Measurements from ENCODE around the gene PITPNM2.
A peak's percentile ranks its signal among the peaks of the same experiment; 100 is the strongest.

PITPNM2 gene

GRCh38 chr12:123126294-123127181, 24.4 kb downstream of the PITPNM2 start:
- H3K9me2 ChIP-seq (ENCODE audit: low read depth, low read length), result no peaks in the 10 kb centered on the region
- H4K20me1 ChIP-seq (ENCODE audit: insufficient read depth, low read length), result no peaks in the 10 kb centered on the region
- H3K27ac ChIP-seq (ENCODE audit: low read depth, low read length, poor library complexity, severe bottlenecking), result peak overlapping the region; percentile 100
- TF ChIP-seq, protein P1, sequence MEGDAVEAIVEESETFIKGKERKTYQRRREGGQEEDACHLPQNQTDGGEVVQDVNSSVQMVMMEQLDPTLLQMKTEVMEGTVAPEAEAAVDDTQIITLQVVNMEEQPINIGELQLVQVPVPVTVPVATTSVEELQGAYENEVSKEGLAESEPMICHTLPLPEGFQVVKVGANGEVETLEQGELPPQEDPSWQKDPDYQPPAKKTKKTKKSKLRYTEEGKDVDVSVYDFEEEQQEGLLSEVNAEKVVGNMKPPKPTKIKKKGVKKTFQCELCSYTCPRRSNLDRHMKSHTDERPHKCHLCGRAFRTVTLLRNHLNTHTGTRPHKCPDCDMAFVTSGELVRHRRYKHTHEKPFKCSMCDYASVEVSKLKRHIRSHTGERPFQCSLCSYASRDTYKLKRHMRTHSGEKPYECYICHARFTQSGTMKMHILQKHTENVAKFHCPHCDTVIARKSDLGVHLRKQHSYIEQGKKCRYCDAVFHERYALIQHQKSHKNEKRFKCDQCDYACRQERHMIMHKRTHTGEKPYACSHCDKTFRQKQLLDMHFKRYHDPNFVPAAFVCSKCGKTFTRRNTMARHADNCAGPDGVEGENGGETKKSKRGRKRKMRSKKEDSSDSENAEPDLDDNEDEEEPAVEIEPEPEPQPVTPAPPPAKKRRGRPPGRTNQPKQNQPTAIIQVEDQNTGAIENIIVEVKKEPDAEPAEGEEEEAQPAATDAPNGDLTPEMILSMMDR (IDR thresholded peaks at IDR 0.05; ENCODE audit: low read length), result peak; percentile 44
- TF ChIP-seq EZH2 (IDR thresholded peaks at IDR 0.05; ENCODE audit: borderline replicate concordance, low read length), result no peak
- H3K4me1 ChIP-seq (ENCODE audit: insufficient read depth, low read length, severe bottlenecking), result peaks cover 96% of the 10 kb centered on the region
- no peaks in the 10 kb centered on the region for H3K27me3 ChIP-seq (ENCODE audit: insufficient read depth, low read length)
- H3K9me3 ChIP-seq (ENCODE audit: low read length), result no peaks in the 10 kb centered on the region
- peak overlapping the region; percentile 28 for H3K4me3 ChIP-seq (ENCODE audit: low read depth, low read length, poor library complexity, severe bottlenecking)
- H2AFZ ChIP-seq (ENCODE audit: low read length), result no peak overlapping the region
- H3K79me2 ChIP-seq (ENCODE audit: insufficient read depth, low read length), result peaks cover 45% of the 10 kb centered on the region
- peaks cover 23% of the 10 kb centered on the region for H3K36me3 ChIP-seq (ENCODE audit: insufficient read depth, low read length)
- peak overlapping the region; percentile 59 for H3K4me2 ChIP-seq (ENCODE audit: low read length)
- H3K9ac ChIP-seq (ENCODE audit: low read length), result peak overlapping the region; percentile 65
- H3F3A ChIP-seq (ENCODE audit: insufficient read depth, low read length), result 0 out of 2 replicates have a peak, but pooled peaks cover 7% of the 10 kb centered on the region

GRCh38 chr12:123122626-123123025, 28.3 kb downstream of the PITPNM2 start:
- Histone ChIP-seq H3K9me3 (ENCODE audit: low read length) (no peaks in the 10 kb centered on the region), H3K4me2 (ENCODE audit: low read length) (peak overlapping the region; percentile 27; the same call in 1 of the 2 replicates), H3K27ac (ENCODE audit: low read depth, low read length, poor library complexity, severe bottlenecking) (peak overlapping the region; percentile 100), H3K27me3 (ENCODE audit: insufficient read depth, low read length) (no peaks in the 10 kb centered on the region), H3K36me3 (ENCODE audit: insufficient read depth, low read length) (peaks cover 11% of the 10 kb centered on the region; the same call in 1 of the 2 replicates), H3K9me2 (ENCODE audit: low read depth, low read length) (no peaks in the 10 kb centered on the region), H3K9ac (ENCODE audit: low read length) (peak overlapping the region; percentile 63), H3K4me1 (ENCODE audit: insufficient read depth, low read length, severe bottlenecking) (peaks cover 98% of the 10 kb centered on the region), H4K20me1 (ENCODE audit: insufficient read depth, low read length) (no peaks in the 10 kb centered on the region), H3K4me3 (ENCODE audit: low read depth, low read length, poor library complexity, severe bottlenecking) (no peak overlapping the region), H3F3A (ENCODE audit: insufficient read depth, low read length) (peaks cover 14% of the 10 kb centered on the region), H3K79me2 (ENCODE audit: insufficient read depth, low read length) (peaks cover 49% of the 10 kb centered on the region), H2AFZ (ENCODE audit: low read length) (no peak overlapping the region)
- TF ChIP-seq EZH2 (IDR thresholded peaks at IDR 0.05; ENCODE audit: borderline replicate concordance, low read length), result no peak
- TF ChIP-seq, protein P1 (IDR thresholded peaks at IDR 0.05; ENCODE audit: low read length), result no peak

DNA sequence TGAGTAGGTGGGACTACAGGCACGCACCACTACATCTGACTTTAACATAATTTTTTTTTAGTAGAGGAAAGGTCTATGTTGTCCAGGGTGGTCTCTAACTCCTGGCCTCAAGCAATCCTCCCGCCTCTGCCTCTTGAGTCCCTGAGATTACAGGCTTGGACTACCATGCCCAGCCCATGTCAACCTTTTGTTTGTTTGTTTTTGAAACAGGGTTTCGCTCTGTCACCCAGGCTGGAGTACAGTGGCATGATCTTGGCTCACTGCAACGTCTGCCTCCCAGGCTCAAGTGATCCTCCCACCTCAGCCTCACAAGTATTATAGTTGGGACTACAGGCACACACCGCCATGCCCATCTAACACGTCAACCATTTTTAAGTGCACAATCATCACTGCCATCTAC, 29.2 kb downstream of the PITPNM2 start:
- H4K20me1 ChIP-seq (ENCODE audit: insufficient read depth, low read length), result no peaks in the 10 kb centered on the region
- H2AFZ ChIP-seq (ENCODE audit: low read length), result no peak overlapping the region
- no peaks in the 10 kb centered on the region for H3K27me3 ChIP-seq (ENCODE audit: insufficient read depth, low read length)
- peaks cover 18% of the 10 kb centered on the region; the same call in 1 of the 2 replicates for H3K36me3 ChIP-seq (ENCODE audit: insufficient read depth, low read length)
- peak overlapping the region; percentile 100 for H3K27ac ChIP-seq (ENCODE audit: low read depth, low read length, poor library complexity, severe bottlenecking)
- peaks cover 55% of the 10 kb centered on the region for H3K79me2 ChIP-seq (ENCODE audit: insufficient read depth, low read length)
- H3F3A ChIP-seq (ENCODE audit: insufficient read depth, low read length), result peaks cover 14% of the 10 kb centered on the region
- peak overlapping the region; percentile 27 for H3K4me2 ChIP-seq (ENCODE audit: low read length)
- H3K4me1 ChIP-seq (ENCODE audit: insufficient read depth, low read length, severe bottlenecking), result peaks cover 98% of the 10 kb centered on the region
- no peaks in the 10 kb centered on the region for H3K9me3 ChIP-seq (ENCODE audit: low read length)
- TF ChIP-seq, protein P1 (IDR thresholded peaks at IDR 0.05; ENCODE audit: low read length), result no peak
- no peak for TF ChIP-seq EZH2 (IDR thresholded peaks at IDR 0.05; ENCODE audit: borderline replicate concordance, low read length)
- H3K9me2 ChIP-seq (ENCODE audit: low read depth, low read length), result no peaks in the 10 kb centered on the region
- no peak overlapping the region for H3K4me3 ChIP-seq (ENCODE audit: low read depth, low read length, poor library complexity, severe bottlenecking)
- H3K9ac ChIP-seq (ENCODE audit: low read length), result peak overlapping the region; percentile 63
